ENCODE data around the gene DAZAP2. TPM values are rescaled to one million over a fixed set of nuclear protein-coding genes. Genes with fewer than 3 reads are reported as not detected.
A peak's percentile ranks its signal among the peaks of the same experiment; 100 is the strongest.

The DAZAP2 gene
- total and polyA plus RNA-seq, 9 of the 15 experiments (the other 6 are each of a cell fraction or from before 2014, with no cell fraction given): 116 to 668 (median 227) TPM

GRCh38 chr12:51270067-51270950, 31.7 kb downstream of the DAZAP2 start, which contains the start of gene SMAGP (continued):
- TF ChIP-seq ZNF609 (CRISPR knock-in tag; IDR thresholded peaks at IDR 0.05; ENCODE audit: borderline replicate concordance): no peak
- TF ChIP-seq JUNB (CRISPR knock-in tag; conservative IDR thresholded peaks at IDR 0.05): no peak
- no peak for TF ChIP-seq THAP7 (CRISPR knock-in tag; IDR thresholded peaks at IDR 0.05)
- no peak for TF ChIP-seq HNRNPUL1 (IDR thresholded peaks at IDR 0.05; ENCODE audit: low read length)
- TF ChIP-seq CCAR2 (IDR thresholded peaks at IDR 0.05; ENCODE audit: low read depth, low read length): no peak
- no peak for TF ChIP-seq ZNF408 (CRISPR knock-in tag; IDR thresholded peaks at IDR 0.05; ENCODE audit: low read depth)
- no peak for TF ChIP-seq HMBOX1 (IDR thresholded peaks at IDR 0.05)
- peak; percentile 45; the same call in 1 of the 2 replicates for TF ChIP-seq EP400 (IDR thresholded peaks at IDR 0.05)
- TF ChIP-seq, protein P1, sequence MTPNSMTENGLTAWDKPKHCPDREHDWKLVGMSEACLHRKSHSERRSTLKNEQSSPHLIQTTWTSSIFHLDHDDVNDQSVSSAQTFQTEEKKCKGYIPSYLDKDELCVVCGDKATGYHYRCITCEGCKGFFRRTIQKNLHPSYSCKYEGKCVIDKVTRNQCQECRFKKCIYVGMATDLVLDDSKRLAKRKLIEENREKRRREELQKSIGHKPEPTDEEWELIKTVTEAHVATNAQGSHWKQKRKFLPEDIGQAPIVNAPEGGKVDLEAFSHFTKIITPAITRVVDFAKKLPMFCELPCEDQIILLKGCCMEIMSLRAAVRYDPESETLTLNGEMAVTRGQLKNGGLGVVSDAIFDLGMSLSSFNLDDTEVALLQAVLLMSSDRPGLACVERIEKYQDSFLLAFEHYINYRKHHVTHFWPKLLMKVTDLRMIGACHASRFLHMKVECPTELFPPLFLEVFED (CRISPR knock-in tag; conservative IDR thresholded peaks at IDR 0.05): no peak
- peak; percentile 80 for TF ChIP-seq EGR1 (conservative IDR thresholded peaks at IDR 0.05)
- TF ChIP-seq FIP1L1 (IDR thresholded peaks at IDR 0.05; ENCODE audit: low read depth, low read length, poor library complexity, severe bottlenecking): no peak
- TF ChIP-seq ZNF586 (CRISPR knock-in tag; conservative IDR thresholded peaks at IDR 0.05): no peak
- TF ChIP-seq KLF13 (tag; IDR thresholded peaks at IDR 0.05; ENCODE audit: borderline replicate concordance, low read depth): no peak
- TF ChIP-seq YY1 (IDR thresholded peaks at IDR 0.05; ENCODE audit: borderline replicate concordance in 1 of 3, control insufficient read depth in 1 of 3, extremely low read depth in 1 of 3, insufficient read depth in 3 of 3, insufficient read length in 1 of 3, insufficient replicate concordance in 2 of 3, low read depth in 1 of 3, low read length in 2 of 3): no peak
- no peak for TF ChIP-seq TBL1XR1 (IDR thresholded peaks at IDR 0.05; ENCODE audit: low read length in 2 of 2)
- TF ChIP-seq, protein P2, sequence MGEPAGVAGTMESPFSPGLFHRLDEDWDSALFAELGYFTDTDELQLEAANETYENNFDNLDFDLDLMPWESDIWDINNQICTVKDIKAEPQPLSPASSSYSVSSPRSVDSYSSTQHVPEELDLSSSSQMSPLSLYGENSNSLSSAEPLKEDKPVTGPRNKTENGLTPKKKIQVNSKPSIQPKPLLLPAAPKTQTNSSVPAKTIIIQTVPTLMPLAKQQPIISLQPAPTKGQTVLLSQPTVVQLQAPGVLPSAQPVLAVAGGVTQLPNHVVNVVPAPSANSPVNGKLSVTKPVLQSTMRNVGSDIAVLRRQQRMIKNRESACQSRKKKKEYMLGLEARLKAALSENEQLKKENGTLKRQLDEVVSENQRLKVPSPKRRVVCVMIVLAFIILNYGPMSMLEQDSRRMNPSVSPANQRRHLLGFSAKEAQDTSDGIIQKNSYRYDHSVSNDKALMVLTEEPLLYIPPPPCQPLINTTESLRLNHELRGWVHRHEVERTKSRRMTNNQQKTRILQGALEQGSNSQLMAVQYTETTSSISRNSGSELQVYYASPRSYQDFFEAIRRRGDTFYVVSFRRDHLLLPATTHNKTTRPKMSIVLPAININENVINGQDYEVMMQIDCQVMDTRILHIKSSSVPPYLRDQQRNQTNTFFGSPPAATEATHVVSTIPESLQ (CRISPR knock-in tag; IDR thresholded peaks at IDR 0.05): no peak

All from K562 (cell line).